ENCODE measurements around the gene USP11. TPM values are rescaled to one million over a fixed set of nuclear protein-coding genes. Genes with fewer than 3 reads are reported as not detected.

USP11 gene
- 44.4 to 60.6 TPM (median 56.8 TPM) in 5 replicates for total RNA-seq (2022; extraction: Qiagen RNA extraction)

DNA sequence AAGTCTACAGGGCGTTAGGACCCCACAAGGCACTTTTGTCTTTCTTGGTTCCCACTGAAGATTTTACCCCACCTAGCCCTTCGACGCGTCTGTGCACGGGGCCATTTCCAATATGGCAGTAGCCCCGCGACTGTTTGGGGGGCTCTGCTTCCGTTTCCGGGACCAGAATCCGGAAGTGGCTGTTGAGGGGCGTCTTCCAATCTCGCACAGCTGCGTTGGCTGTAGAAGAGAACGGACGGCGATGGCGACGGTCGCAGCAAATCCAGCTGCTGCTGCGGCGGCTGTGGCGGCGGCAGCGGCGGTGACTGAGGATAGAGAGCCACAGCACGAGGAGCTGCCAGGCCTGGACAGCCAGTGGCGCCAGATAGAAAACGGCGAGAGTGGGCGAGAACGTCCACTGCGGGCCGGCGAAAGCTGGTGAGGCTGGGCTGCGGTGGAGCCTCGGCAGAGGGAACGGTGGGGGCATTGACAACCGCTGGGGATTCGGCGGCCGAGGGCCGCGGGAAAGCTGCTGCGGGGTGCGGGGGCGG, at the start of gene USP11:
Gene USP11, plus strand, starts transcription at position 207 of the 530 bp plus-strand sequence. Its CDS starts 35 bp downstream, at position 242.

GRCh38 chrX:47193475-47194193, 39.2 kb upstream of the USP11 start, which contains the start of gene UBA1:
UBA1 (plus strand) TSS chrX:47193829; CDS start chrX:47198803, 4,974 bp downstream.

DNA sequence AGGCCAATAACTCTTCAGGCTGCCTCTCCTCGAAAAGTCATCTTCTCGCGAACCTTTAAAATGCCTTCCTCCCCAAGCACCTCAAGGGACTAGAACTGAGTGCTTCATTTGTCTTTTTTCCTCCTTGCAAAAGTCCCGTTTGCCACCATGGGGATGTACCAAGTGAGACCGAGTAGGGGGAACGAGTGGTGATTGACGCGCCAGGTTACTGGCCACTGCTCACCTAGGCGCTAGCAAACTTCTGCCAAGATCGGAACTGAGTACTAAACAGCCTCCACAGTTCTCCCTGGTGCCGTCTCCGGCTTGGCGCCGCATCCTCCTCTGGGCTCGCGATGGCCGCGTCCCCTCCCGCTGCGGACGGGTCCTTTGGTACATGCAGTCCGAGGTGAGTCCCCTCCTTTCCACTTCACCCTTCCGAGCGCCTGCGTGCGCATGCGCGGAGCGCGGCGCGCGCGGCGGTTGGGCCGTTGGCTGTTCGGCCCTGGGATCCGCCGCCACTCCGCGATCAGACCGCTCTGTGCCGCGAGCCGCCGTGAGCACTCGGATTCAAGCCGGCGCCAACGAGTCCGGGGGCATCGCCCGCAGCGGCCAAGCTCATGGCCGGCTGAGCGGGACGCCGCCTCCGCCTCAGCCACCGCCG, 14.4 kb upstream of the USP11 start, which contains the start of gene CDK16:
Gene CDK16, plus strand, starts transcription at position 402 of the 640 bp plus-strand sequence. CDS start 4,877 bp downstream, outside the sequence.

Other genes starting within 250 kb of the USP11 start
- gene RGN, start 154.6 kb upstream of the USP11 start, total RNA-seq (2022; extraction: Qiagen RNA extraction), result 0.06 TPM in 2 of 5 replicates, not detected in the others
- gene NDUFB11, start 88.3 kb upstream of the USP11 start, total RNA-seq (2022; extraction: Qiagen RNA extraction), result 138 to 156 TPM (median 146 TPM) in 5 replicates
- gene RBM10, start 87.8 kb upstream of the USP11 start, total RNA-seq (2022; extraction: Qiagen RNA extraction), result 29.2 to 47.5 TPM (median 45.8 TPM) in 5 replicates
- gene UBA1, start 39.2 kb upstream of the USP11 start, total RNA-seq (2022; extraction: Qiagen RNA extraction), result 152 to 201 TPM (median 201 TPM) in 5 replicates
- gene CDK16, start 14.3 kb upstream of the USP11 start, total RNA-seq (2022; extraction: Qiagen RNA extraction), result 79.7 to 120 TPM (median 114 TPM) in 5 replicates
- gene ZNF157, start 137.6 kb downstream of the USP11 start, total RNA-seq (2022; extraction: Qiagen RNA extraction), result 0.05 TPM in 2 of 5 replicates, not detected in the others

Data from A549 treated with dexamethasone at 1 μM for 4 hours (cell line).